ENCODE measurements around the gene FAM237B.
"Not testable (repeated sequence)": the region's sequence is repeated elsewhere in the genome, so short reads cannot be mapped to it uniquely, and the experiment has no call there.

The FAM237B gene

GRCh38 chr7:90320801-90321494 lies at the start of gene FAM237B:
Gene FAM237B (minus strand): TSS chr7:90321304. CDS start chr7:90319748, 1,556 bp downstream.
- no peak for DNase-seq

- no peak for DNase-seq
Observed at GRCh38 chr7:90351987-90352386, 30.9 kb upstream of the FAM237B start.

GRCh38 chr7:90350032-90350431 lies 28.9 kb upstream of the FAM237B start:
- not testable (repeated sequence) for DNase-seq

DNA sequence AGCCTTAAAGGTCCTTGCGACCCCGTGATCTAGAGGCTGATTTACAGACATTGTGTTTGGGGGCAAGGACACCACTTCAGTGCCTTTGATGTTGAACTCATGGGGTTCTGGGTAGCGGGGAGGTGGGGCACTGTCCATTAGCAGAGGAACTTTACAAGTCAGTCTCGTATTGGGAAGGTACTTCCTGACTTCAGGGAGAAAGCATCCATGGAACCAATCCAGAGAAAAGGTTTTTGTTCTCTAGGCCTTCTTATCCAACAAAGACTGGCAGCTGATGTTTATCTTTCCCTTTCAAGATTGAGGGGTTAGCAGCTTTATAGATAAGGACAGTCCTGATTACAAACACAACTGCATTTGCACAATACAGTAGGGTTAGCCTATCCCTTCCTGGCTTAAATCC lies 28.2 kb upstream of the FAM237B start:
- no peak for DNase-seq

DNA sequence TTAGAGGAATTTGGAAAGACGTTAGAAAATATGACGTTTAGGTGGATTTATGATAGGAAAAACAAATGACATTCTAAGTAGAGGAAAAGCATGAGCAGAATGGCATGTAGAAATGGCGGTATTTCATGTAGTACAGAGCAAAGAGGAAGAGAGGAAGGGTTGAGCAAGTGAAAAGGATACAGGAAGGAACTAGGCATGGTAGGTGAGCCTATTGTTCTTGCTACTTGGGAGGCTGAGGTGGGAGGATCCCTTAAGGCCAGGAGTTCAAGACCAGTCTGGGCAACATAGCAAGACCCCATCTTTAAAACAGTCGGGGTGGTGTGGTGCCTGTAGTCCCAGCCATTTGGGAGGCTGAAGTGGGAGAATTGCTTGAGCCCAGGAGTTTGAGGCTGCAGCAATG lies 26.7 kb upstream of the FAM237B start:
- no peak for DNase-seq

DNA sequence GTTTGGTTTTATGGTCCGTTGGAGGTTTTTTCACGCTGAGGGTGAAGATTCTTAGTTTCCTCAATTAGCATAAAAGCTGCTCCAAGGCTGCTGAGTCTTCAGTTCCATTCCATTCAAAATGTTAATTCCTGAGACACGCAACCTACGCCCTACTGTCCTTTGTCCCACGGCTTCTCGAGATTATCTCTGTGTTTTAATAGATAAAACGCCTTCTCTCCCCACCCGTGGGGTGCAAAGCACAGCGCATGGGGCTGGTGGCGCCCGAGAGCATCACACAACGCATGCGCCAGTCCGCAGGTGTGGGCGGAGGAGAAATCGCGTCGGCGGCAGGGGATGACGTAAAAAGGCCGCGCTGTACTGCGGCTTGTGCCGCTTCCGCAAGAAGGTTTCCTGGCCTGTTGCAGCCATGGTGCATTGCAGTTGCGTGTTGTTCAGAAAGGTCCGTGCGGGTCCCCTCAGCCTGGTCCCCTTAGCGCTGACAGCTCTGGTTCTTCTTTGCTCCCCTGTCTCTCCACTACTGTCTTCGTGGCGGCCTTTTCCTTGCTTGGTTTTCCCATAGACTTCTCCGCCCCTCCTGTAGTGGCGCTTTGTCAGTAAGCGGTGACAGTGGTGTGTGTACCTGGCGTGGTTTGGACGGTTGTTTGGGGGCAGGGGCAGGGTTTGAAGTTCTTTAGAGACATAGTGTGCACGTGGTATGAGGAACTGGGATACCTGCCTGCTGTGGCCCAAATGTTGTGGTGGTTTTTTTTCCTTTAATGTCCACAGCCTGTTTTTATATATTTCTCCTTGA lies 25.4 kb upstream of the FAM237B start, which contains the start of gene GTPBP10:
GTPBP10 (plus strand) TSS at position 381 of the 790 bp plus-strand sequence; CDS start at position 407, 26 bp downstream.
- DNase-seq, result peak; percentile 88

DNA sequence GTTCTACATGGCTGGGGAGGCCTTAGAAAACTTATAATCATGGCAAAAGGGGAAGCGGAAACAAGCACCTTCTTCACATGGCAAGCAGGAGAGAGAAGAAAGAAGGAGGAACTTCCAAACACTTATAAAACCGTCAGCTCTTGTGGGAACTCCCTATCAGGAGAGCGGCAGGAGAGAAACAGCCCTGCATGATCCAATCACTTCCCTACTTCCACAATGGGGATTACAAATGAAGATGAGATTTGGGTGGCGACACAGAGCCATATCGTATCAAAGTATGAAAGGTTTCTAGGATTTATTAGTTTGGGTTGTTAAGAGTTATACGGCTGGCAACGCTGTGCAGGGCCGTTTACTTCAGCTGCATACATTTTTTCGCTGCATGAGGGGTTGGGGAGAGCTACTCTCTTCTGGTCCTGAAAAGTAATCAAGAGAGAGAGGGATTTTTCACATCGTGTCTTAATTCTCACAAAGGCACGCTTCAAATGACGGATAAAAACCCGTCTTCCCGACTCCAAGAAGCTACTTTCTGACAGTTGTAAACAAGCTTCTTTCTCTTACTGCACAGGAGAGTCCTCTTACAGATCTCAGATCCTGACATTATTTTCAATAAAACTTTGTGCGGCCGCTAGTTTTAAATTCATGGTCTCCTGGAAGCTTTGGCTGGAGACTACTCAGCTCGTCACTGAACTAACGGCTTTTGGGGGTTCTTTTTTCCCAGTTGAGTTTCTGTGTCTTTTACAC lies 24.7 kb upstream of the FAM237B start:
- no peak for DNase-seq

DNA sequence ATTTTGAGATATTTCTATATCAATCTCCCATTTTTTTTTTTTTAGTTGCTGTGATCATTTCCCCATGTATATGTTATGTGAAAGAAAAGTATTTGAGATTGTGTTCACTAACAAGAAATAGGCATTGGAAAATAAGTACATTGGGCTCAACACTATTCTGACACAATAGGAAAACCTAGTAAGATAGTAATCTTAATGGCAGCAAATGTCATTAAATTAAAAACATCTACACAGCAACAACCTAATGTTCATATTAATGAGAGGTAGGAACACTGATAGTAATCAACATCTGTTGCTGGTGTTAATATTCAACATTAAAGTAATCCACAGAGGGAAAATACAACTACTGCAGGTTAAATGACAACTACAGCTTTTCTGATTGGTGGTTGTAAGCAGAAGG lies 23.9 kb upstream of the FAM237B start:
- DNase-seq, result no peak

DNA sequence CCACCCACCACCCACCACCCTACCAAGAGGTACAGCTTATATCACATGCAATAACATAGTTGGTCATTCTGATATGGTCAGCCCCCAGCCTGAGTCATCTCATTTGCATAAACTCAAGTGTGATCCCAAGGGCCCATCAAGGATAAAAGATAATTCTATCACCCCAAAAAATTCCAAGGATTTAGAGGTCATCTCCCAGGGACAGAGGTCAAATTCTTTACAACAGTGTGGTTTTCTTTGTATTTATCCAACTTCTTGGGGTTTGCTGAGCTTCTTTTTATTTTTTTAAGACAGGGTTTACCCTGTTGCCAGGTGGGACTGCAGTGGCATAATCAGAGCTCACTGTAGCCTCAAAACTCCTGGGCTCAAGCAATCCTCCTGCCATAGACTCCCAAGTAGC lies 16.0 kb upstream of the FAM237B start:
- DNase-seq, result no peak

DNA sequence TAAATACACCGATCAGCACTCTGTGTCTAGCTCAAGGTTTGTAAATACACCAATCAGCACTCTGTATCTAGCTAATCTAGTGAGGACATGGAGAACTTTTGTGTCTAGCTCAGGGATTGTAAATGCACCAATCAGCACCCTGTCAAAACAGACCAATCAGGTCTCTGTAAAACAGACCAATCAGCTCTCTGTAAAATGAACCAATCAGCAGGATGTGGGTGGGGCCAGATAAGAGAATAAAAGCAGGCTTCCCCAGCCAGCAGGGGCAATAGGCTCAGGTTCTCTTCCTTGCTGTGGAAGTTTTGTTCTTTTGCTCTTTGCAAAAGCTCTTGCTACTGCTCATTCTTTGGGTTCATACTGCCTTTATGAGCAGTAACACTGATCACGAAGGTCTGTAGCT lies 13.8 kb upstream of the FAM237B start:
- not testable (repeated sequence) for DNase-seq

DNA sequence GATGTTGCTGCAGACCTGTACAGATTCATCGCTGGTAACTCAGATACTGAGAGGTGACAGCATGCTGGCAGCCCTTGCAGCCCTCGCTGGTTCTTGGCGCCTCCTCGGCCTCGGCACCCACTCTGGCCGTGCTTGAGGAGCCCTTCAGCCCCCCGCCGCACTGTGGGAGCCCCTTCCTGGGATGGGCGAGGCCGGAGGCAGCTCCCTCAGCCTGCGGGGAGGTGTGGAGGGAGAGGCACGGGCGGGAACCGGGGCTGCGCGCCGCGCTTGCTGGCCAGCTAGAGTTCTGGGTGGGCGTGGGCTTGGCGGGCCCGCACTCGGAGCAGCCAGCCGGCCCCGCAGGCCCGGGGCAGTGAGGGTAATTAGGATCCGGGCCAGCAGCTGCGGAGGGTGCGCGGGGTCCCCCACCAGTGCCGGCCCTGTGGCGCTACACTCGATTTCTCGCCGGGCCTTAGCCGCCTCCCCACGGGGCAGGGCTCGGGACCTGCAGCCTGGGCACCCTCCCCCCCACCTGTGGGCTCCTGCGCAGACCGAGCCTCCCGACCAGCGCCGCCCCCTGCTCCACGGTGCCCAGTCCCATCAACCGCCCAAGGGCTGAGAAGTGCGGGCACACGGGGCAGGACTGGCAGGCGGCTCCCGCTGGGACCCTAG lies 13.2 kb upstream of the FAM237B start:
- DNase-seq, result no peak

DNA sequence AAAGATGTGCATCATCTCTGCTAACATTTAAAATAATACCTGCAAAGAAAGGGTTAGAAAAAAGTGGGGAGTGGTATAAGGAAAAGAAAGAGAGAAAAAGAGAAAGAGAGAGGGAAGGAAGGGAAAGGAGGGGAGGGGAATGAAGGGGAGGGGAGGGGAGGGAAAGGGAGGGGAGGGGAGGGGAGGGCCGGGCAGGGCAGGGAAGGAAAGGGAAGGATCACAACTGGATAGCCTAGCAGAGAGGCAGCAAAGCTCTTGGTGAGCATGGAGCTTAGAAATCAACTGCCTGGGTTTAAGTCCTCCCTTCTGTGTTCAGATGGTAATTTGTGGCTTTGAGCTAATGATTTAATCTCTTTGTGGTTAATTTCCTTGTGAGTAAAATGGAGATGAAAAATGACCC lies 5.4 kb upstream of the FAM237B start:
- no peak for DNase-seq

DNA sequence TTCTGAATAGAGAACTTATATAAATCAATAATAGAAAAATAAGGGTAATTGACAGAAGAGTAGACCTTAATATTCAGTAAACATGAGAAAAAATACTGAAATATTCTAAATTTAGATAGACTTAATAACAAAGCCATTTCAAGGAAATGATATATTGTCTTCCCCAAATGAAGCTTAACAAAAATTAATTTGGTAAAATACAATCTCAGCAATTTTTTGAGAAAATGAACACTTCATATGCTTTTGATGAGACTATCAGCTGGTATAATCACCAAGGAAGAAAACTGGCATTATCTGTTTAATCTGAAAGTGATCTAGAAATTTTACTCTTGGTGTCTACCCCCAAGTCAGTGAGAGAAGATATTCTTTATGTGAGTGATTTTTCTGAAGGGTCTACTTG lies 1.7 kb upstream of the FAM237B start:
- DNase-seq, result no peak

GRCh38 chr7:90320418-90320800 lies 695 bp downstream of the FAM237B start:
- no peak for DNase-seq

DNA sequence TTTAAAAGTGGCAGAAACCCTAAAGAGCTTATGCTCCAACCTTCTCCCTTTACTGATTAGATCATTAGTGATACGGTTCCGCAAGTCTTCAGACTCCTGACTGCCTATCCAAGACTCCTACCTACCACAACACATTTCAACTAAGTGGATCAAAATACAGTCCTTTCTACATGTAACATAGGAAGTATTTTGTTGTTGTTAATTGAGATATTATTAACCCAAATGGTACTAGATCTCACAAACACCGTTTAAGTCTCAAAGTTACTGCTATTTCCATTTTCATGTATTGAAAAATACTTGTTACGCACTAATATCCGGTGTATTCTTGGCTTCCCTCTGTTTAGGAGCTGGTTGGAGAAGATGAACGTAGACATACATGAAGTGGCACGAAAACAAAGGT lies 1.1 kb downstream of the FAM237B start:
- no peak for DNase-seq

DNA sequence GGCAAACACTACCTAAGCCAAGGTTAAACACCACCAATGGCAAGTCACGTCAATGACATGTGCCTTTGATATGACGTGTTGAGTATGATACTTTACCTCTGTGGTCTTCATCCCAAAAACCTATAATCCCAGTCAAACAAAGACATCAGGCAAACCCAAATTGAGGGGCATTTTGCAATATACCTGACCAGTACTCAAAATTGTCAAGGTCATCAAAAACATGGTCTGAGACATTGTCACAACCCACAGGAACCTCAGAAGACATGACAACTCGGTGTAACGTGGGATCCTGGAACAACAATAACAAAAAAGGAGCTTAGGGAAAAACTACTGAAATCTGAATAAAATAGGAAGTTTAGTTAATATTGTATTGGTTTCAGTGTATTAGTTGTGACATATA lies 7.2 kb downstream of the FAM237B start:
- DNase-seq, result no peak

DNA sequence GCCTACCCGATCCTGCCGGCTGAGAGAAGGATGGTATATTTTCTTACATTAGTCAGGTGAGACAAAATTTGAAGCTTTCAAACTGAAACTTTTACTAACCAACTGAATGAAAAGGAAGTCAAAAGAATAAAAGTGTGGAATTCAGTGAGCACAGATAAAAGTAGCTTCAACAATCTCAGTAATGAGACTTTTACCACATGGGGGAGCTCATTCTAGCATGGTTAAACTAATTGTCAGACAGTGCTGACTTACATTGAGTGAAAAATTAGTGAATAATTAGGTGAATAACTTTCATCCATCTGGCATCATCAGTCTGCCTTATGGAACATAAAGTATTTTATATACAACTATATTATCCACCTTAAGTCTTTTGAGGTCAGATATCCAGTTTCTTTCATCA lies 8.4 kb downstream of the FAM237B start:
- no peak for DNase-seq

GRCh38 chr7:90311175-90311574 lies 9.9 kb downstream of the FAM237B start:
- DNase-seq, result no peak

GRCh38 chr7:90309872-90310271 lies 11.2 kb downstream of the FAM237B start:
- no peak for DNase-seq

- DNase-seq, result no peak
Observed at GRCh38 chr7:90303241-90303640, 17.9 kb downstream of the FAM237B start.

- peak; percentile 1 for DNase-seq
Observed at GRCh38 chr7:90298145-90299038, 22.7 kb downstream of the FAM237B start.
